HepG2 (cell line): ENCODE measurements around the gene MYO3B.

Source experiments
- ARNT2 ChIP-seq: sonication (generic); formaldehyde crosslinking; IDR thresholded peaks from 2 replicates; pipeline ENCODE4 v1.8.0; 2022; ENCODE audit warnings: mild to moderate bottlenecking, low read depth, missing genetic modification reagents, moderate library complexity
- ATM ChIP-seq: fragments of 450-650 bp; IDR thresholded peaks from 2 replicates; pipeline ENCODE4 v1.7.1; 2017; ENCODE audit warnings: mild to moderate bottlenecking, borderline replicate concordance
- FOXM1 ChIP-seq: sonication (generic); formaldehyde crosslinking; IDR thresholded peaks from 2 replicates; pipeline ENCODE4 v1.5.0; 2020; ENCODE audit warnings: missing genetic modification reagents
- HDAC6 ChIP-seq: fragments of 200-600 bp; sonication (generic); IDR thresholded peaks from 2 replicates; pipeline ENCODE4 v1.7.0; 2017; ENCODE audit warnings: mild to moderate bottlenecking, antibody characterized with exemption, low read length, low read depth
- KDM1A ChIP-seq: IDR thresholded peaks from 2 replicates; pipeline ENCODE4 v1.6.1; 2016; ENCODE audit warnings: missing compliant biosample characterization
- KDM4B ChIP-seq: sonication (generic); formaldehyde crosslinking; IDR thresholded peaks from 2 replicates; pipeline ENCODE4 v1.4.0; 2020; ENCODE audit warnings: missing genetic modification reagents
- RORA ChIP-seq: sonication (generic); formaldehyde crosslinking; IDR thresholded peaks from 2 replicates; pipeline ENCODE4 v1.5.0; 2020; ENCODE audit warnings: mild to moderate bottlenecking, missing genetic modification reagents, moderate library complexity
- TBL1XR1 ChIP-seq: fragments of 150-350 bp; IDR thresholded peaks from 2 replicates; pipeline ENCODE4 v1.6.1; 2014; ENCODE audit warnings: borderline replicate concordance, low read length; ENCODE audit not compliant: partially characterized antibody
- ZNF256 ChIP-seq: sonication (generic); formaldehyde crosslinking; conservative IDR thresholded peaks from 2 replicates; pipeline ENCODE4 v1.4.0; 2020; ENCODE audit warnings: missing genetic modification reagents
- ZNF777 ChIP-seq: sonication (generic); formaldehyde crosslinking; IDR thresholded peaks from 2 replicates; pipeline ENCODE4 v1.4.0; 2020; ENCODE audit warnings: missing genetic modification reagents
- TF ChIP-seq, protein P1 (sequence below): sonication (generic); formaldehyde crosslinking; IDR thresholded peaks from 2 replicates; pipeline ENCODE4 v1.5.0; 2020; ENCODE audit warnings: mild to moderate bottlenecking, missing genetic modification reagents, moderate library complexity
- TF ChIP-seq, protein P2 (sequence below): sonication (generic); formaldehyde crosslinking; IDR thresholded peaks from 2 replicates; pipeline ENCODE4 v1.4.0; 2020; ENCODE audit warnings: missing genetic modification reagents
- TF ChIP-seq, protein P3 (sequence below): sonication (generic); formaldehyde crosslinking; IDR thresholded peaks from 2 replicates; pipeline ENCODE4 v1.4.0; 2020; ENCODE audit warnings: mild to moderate bottlenecking, missing genetic modification reagents, borderline replicate concordance
- TF ChIP-seq, protein P4 (sequence below): sonication (generic); formaldehyde crosslinking; IDR thresholded peaks from 2 replicates; pipeline ENCODE4 v1.5.1; 2020; ENCODE audit warnings: mild to moderate bottlenecking, missing genetic modification reagents, borderline replicate concordance

DNA sequence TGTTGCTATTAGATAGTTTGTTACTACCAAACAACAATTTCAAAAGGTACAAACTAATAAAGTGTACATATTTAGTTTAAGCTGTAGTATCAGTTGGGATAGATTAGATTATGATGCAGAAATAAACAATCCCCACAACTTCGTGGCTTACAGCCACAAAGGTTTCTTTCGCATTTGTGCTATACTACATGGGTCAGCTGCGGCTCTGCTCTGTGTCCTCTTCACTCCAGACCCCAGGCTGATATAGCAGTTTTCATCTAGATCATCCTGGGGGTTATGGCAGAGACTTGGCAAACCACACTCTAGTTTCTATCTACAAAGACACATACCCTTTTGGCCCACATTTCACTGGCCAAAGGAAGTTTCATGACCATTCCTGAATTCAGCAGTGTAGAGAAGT lies 429.2 kb downstream of the MYO3B start:
- TF ChIP-seq RORA (CRISPR knock-in tag) (no peak), KDM1A (CRISPR knock-in tag) (no peak), HDAC6 (no peak), TBL1XR1 (no peak), ATM (no peak), ZNF777 (no peak), FOXM1 (CRISPR knock-in tag) (no peak), KDM4B (no peak), ZNF256 (CRISPR knock-in tag) (no peak), ARNT2 (CRISPR knock-in tag) (no peak)
- TF ChIP-seq, protein P1, sequence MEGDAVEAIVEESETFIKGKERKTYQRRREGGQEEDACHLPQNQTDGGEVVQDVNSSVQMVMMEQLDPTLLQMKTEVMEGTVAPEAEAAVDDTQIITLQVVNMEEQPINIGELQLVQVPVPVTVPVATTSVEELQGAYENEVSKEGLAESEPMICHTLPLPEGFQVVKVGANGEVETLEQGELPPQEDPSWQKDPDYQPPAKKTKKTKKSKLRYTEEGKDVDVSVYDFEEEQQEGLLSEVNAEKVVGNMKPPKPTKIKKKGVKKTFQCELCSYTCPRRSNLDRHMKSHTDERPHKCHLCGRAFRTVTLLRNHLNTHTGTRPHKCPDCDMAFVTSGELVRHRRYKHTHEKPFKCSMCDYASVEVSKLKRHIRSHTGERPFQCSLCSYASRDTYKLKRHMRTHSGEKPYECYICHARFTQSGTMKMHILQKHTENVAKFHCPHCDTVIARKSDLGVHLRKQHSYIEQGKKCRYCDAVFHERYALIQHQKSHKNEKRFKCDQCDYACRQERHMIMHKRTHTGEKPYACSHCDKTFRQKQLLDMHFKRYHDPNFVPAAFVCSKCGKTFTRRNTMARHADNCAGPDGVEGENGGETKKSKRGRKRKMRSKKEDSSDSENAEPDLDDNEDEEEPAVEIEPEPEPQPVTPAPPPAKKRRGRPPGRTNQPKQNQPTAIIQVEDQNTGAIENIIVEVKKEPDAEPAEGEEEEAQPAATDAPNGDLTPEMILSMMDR (CRISPR knock-in tag): no peak
- TF ChIP-seq, protein P2, sequence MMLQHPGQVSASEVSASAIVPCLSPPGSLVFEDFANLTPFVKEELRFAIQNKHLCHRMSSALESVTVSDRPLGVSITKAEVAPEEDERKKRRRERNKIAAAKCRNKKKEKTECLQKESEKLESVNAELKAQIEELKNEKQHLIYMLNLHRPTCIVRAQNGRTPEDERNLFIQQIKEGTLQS (CRISPR knock-in tag): no peak
- TF ChIP-seq, protein P3, sequence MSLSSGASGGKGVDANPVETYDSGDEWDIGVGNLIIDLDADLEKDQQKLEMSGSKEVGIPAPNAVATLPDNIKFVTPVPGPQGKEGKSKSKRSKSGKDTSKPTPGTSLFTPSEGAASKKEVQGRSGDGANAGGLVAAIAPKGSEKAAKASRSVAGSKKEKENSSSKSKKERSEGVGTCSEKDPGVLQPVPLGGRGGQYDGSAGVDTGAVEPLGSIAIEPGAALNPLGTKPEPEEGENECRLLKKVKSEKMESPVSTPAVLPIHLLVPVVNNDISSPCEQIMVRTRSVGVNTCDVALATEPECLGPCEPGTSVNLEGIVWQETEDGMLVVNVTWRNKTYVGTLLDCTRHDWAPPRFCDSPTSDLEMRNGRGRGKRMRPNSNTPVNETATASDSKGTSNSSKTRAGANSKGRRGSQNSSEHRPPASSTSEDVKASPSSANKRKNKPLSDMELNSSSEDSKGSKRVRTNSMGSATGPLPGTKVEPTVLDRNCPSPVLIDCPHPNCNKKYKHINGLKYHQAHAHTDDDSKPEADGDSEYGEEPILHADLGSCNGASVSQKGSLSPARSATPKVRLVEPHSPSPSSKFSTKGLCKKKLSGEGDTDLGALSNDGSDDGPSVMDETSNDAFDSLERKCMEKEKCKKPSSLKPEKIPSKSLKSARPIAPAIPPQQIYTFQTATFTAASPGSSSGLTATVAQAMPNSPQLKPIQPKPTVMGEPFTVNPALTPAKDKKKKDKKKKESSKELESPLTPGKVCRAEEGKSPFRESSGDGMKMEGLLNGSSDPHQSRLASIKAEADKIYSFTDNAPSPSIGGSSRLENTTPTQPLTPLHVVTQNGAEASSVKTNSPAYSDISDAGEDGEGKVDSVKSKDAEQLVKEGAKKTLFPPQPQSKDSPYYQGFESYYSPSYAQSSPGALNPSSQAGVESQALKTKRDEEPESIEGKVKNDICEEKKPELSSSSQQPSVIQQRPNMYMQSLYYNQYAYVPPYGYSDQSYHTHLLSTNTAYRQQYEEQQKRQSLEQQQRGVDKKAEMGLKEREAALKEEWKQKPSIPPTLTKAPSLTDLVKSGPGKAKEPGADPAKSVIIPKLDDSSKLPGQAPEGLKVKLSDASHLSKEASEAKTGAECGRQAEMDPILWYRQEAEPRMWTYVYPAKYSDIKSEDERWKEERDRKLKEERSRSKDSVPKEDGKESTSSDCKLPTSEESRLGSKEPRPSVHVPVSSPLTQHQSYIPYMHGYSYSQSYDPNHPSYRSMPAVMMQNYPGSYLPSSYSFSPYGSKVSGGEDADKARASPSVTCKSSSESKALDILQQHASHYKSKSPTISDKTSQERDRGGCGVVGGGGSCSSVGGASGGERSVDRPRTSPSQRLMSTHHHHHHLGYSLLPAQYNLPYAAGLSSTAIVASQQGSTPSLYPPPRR (CRISPR knock-in tag): no peak
- TF ChIP-seq, protein P4, sequence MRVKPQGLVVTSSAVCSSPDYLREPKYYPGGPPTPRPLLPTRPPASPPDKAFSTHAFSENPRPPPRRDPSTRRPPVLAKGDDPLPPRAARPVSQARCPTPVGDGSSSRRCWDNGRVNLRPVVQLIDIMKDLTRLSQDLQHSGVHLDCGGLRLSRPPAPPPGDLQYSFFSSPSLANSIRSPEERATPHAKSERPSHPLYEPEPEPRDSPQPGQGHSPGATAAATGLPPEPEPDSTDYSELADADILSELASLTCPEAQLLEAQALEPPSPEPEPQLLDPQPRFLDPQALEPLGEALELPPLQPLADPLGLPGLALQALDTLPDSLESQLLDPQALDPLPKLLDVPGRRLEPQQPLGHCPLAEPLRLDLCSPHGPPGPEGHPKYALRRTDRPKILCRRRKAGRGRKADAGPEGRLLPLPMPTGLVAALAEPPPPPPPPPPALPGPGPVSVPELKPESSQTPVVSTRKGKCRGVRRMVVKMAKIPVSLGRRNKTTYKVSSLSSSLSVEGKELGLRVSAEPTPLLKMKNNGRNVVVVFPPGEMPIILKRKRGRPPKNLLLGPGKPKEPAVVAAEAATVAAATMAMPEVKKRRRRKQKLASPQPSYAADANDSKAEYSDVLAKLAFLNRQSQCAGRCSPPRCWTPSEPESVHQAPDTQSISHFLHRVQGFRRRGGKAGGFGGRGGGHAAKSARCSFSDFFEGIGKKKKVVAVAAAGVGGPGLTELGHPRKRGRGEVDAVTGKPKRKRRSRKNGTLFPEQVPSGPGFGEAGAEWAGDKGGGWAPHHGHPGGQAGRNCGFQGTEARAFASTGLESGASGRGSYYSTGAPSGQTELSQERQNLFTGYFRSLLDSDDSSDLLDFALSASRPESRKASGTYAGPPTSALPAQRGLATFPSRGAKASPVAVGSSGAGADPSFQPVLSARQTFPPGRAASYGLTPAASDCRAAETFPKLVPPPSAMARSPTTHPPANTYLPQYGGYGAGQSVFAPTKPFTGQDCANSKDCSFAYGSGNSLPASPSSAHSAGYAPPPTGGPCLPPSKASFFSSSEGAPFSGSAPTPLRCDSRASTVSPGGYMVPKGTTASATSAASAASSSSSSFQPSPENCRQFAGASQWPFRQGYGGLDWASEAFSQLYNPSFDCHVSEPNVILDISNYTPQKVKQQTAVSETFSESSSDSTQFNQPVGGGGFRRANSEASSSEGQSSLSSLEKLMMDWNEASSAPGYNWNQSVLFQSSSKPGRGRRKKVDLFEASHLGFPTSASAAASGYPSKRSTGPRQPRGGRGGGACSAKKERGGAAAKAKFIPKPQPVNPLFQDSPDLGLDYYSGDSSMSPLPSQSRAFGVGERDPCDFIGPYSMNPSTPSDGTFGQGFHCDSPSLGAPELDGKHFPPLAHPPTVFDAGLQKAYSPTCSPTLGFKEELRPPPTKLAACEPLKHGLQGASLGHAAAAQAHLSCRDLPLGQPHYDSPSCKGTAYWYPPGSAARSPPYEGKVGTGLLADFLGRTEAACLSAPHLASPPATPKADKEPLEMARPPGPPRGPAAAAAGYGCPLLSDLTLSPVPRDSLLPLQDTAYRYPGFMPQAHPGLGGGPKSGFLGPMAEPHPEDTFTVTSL (CRISPR knock-in tag): no peak
